Epithelial cell of esophagus (primary cell): ENCODE data around the gene COA6.
A peak's percentile ranks its signal among the peaks of the same experiment; 100 is the strongest.
"Not testable (repeated sequence)": the region's sequence is repeated elsewhere in the genome, so short reads cannot be mapped to it uniquely, and the experiment has no call there.

ENCODE experiments used
- DNase-seq: peaks from one replicate; pipeline ENCODE4 v3.0.0; 2010; ENCODE audit warnings: low read depth
- H3K4me3 ChIP-seq: 2 replicates; pipeline ENCODE4 v1.5.1; 2011; ENCODE audit warnings: mild to moderate bottlenecking, low read length, control low read depth
- TF ChIP-seq, protein P1 (sequence below): IDR thresholded peaks from 2 replicates; pipeline ENCODE4 v1.5.1; 2011; ENCODE audit warnings: low read depth, mild to moderate bottlenecking, low read length, control low read depth, inconsistent platforms; ENCODE audit not compliant: insufficient read depth; ENCODE audit errors: missing control alignments

The COA6 gene

DNA sequence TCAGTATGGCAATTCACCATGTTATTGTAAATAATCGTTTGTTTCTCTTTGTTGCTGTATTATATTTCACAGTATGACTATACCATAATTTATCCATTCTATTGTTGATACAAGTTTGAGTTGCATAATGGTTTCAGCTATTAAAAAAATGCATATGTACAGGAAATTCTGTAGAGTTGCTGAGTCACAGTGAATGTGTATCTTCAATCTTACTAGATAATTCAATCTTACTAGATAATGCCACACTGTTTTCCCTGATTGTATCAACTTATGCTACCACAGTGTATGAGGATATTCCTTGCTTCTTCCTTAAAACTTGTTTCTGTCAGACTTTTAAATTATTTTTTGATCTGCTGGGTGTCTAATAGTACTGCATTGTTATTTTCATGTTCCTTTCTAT is 3.5 kb upstream of the COA6 start:
- H3K4me3 ChIP-seq: no peak overlapping the region
- TF ChIP-seq, protein P1, sequence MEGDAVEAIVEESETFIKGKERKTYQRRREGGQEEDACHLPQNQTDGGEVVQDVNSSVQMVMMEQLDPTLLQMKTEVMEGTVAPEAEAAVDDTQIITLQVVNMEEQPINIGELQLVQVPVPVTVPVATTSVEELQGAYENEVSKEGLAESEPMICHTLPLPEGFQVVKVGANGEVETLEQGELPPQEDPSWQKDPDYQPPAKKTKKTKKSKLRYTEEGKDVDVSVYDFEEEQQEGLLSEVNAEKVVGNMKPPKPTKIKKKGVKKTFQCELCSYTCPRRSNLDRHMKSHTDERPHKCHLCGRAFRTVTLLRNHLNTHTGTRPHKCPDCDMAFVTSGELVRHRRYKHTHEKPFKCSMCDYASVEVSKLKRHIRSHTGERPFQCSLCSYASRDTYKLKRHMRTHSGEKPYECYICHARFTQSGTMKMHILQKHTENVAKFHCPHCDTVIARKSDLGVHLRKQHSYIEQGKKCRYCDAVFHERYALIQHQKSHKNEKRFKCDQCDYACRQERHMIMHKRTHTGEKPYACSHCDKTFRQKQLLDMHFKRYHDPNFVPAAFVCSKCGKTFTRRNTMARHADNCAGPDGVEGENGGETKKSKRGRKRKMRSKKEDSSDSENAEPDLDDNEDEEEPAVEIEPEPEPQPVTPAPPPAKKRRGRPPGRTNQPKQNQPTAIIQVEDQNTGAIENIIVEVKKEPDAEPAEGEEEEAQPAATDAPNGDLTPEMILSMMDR: no peak
- peak; percentile 88 for DNase-seq

DNA sequence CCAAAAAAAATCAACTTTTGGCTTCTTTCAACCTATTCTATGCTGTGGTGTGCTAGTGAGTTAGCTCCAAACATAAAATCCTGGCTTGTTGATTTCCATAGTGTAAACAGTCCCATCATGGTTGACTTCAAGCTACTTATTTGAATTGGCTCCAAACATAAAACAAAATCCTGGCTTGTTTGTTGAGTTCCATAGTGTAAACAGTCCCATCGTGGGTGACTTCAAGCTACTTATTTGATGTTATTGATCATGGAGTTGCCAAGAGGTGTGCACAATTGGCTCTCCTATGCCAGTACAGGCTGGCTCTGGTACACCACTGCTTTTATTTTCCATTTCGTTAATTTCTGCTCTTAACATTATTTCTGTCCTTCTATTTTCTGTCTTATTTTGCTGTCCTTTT is 1.8 kb upstream of the COA6 start:
- no peak for DNase-seq
- TF ChIP-seq, protein P1: no peak

DNA sequence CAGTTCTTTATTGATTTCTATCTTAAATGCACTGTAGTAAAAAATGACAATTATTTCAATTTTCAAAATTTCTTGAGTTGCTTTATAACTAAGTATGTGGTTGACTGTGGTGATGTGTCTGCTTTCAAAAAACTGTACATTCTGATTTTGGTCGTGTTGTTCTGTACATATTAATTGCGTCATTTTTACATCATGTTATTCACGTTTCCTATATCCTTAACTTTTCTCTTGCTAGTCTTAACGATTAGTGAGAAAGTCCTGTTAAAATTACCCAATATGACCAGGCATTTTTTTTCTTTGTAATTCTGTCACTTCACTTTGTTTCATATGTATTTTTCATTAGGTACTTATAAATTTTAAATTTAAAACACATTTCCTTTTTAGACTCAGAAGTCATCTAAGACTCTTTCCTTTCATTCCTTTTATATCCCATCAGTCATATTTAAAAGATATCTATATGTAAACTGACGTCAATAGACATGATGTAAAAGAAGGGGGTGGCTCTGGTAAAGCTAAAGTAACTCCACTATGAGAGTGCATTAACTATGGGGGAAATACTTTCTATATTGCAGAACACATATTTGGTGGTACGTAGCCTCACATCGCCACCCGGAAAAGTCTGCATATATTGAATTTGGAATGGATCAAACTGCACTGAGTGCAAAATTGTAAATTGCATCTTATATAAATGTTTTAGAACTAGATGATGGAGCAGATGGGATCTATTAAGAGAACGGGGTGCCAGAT is 1.1 kb upstream of the COA6 start:
- TF ChIP-seq, protein P1: no peak
- peak; percentile 9 for DNase-seq
- peak overlapping the region; percentile 86 for H3K4me3 ChIP-seq

More for the DNA sequence above, 1.8 kb upstream of the COA6 start:
- no peak overlapping the region for H3K4me3 ChIP-seq

GRCh38 chr1:234373959-234374254 is 651 bp downstream of the COA6 start:
- TF ChIP-seq, protein P1: no peak
- H3K4me3 ChIP-seq: peak overlapping the region; percentile 86
- no peak for DNase-seq

DNA sequence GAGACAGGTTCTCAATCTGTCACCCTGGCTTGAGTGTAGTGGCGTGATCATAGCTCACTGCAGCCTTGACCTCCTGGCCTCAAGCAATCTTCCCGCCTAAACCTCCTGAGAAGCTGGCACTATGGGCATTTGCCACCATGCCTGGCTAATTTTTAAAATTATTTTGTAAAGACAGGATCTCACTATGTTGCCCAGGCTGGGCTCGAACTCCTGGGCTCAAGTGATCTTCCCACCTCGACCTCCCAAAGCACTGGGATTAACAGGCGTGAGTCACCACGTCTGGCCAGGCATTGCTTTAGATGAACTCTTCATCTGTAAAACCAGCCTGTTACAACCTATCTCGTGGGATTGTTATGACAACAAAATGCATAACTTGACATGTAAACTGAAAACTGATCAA is 2.4 kb downstream of the COA6 start:
- TF ChIP-seq, protein P1: no peak
- no peak overlapping the region for H3K4me3 ChIP-seq
- DNase-seq: no peak

GRCh38 chr1:234379591-234380109 is 6.4 kb downstream of the COA6 start:
- H3K4me3 ChIP-seq, DNase-seq: not testable (repeated sequence)

DNA sequence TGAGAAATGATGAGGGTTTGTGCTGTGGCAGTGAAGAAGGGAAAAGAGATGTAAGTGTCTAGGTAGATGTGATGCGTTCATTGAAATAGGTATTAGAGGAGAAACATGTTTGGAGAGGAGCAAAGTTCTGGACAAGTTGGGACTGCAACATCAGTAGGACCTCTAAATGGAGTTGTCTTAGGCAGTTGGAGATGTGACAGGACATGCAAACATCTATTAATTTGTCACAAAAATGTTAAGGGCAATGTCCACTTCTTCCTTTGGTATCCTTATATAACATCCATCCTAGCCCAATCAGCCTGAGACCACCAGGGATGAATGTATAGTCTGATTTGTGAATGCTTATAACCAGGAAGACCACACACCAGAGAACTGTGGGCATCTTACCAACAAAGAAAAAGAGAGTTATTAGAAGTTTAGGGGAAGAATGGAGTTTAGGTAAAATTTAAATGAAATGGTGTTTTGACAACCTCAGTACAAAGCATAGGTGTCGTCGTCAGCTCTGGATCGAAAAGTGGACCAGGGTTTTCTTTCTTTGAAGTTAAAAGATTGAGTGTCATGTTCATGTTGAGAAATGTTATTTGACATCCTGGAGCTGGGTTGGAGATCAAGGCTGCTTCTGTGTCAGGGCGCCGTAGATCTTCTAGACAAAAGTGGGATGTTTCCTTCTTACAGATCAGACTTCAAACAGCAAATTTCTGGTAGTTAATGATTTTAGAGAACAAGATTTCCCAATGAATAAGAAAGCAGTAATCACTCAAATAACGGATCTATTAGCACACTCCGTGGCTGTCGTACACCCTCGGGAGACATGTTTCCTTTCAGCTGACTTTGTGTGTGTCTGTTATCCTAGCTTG is 8.7 kb downstream of the COA6 start:
- H3K4me3 ChIP-seq: no peak overlapping the region
- no peak for DNase-seq
- TF ChIP-seq, protein P1: no peak
